ENCODE measurements around the gene MAP6.
A peak's percentile ranks its signal among the peaks of the same experiment; 100 is the strongest.

DNA sequence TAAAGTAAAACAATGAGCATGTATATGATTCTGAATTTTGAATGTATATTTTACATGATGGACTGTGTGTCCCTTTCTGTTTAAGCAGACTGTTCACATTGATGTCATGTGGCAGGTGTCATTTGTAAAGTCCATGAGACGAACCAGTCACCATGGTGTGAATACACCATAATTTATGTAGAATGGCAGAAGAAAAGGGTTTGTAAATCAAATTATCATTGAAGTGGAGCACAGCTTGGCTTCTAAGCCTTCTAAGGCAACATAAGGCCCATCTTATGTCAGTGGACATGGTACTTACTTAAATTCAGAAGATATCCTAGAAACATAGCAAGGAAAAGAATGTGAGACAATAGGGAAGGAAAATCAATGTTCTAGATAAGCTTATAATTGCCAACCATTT is 4.4 kb downstream of the MAP6 start:
- no peak for TF ChIP-seq TAF1 (IDR thresholded peaks at IDR 0.05; ENCODE audit: borderline replicate concordance, low read depth, low read length)
- TF ChIP-seq BHLHE40 (IDR thresholded peaks at IDR 0.05; ENCODE audit: borderline replicate concordance in 1 of 2, low read depth in 2 of 2, low read length in 1 of 2): no peak
- no peak for TF ChIP-seq EP300 (IDR thresholded peaks at IDR 0.05; ENCODE audit: borderline replicate concordance in 1 of 2, control insufficient read depth in 1 of 2, low read depth in 2 of 2, low read length in 2 of 2)
- TF ChIP-seq, protein P1, sequence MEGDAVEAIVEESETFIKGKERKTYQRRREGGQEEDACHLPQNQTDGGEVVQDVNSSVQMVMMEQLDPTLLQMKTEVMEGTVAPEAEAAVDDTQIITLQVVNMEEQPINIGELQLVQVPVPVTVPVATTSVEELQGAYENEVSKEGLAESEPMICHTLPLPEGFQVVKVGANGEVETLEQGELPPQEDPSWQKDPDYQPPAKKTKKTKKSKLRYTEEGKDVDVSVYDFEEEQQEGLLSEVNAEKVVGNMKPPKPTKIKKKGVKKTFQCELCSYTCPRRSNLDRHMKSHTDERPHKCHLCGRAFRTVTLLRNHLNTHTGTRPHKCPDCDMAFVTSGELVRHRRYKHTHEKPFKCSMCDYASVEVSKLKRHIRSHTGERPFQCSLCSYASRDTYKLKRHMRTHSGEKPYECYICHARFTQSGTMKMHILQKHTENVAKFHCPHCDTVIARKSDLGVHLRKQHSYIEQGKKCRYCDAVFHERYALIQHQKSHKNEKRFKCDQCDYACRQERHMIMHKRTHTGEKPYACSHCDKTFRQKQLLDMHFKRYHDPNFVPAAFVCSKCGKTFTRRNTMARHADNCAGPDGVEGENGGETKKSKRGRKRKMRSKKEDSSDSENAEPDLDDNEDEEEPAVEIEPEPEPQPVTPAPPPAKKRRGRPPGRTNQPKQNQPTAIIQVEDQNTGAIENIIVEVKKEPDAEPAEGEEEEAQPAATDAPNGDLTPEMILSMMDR (IDR thresholded peaks at IDR 0.05 in 2 of 3, conservative IDR thresholded peaks at IDR 0.05 in 1 of 3; ENCODE audit: control insufficient read depth in 2 of 3, extremely low read depth in 1 of 3, insufficient read depth in 1 of 3, low read depth in 3 of 3, low read length in 3 of 3): no peak
- no peak for TF ChIP-seq NFIC (IDR thresholded peaks at IDR 0.05; ENCODE audit: low read depth, low read length)
- TF ChIP-seq EZH2 (IDR thresholded peaks at IDR 0.05; ENCODE audit: borderline replicate concordance, control insufficient read depth, low read depth, low read length): 0 out of 2 replicates have a peak, but pooled peaks have one; percentile 41
- TF ChIP-seq SMC3 (IDR thresholded peaks at IDR 0.05; ENCODE audit: borderline replicate concordance, low read length): no peak
- TF ChIP-seq ZNF207 (IDR thresholded peaks at IDR 0.05; ENCODE audit: borderline replicate concordance): no peak
- no peak for TF ChIP-seq TCF12 (IDR thresholded peaks at IDR 0.05; ENCODE audit: low read depth, low read length)
- TF ChIP-seq SUPT20H (IDR thresholded peaks at IDR 0.05; ENCODE audit: borderline replicate concordance, control insufficient read depth, low read depth, low read length): no peak
- TF ChIP-seq GABPA (IDR thresholded peaks at IDR 0.05; ENCODE audit: low read depth): no peak
- TF ChIP-seq, protein P2, sequence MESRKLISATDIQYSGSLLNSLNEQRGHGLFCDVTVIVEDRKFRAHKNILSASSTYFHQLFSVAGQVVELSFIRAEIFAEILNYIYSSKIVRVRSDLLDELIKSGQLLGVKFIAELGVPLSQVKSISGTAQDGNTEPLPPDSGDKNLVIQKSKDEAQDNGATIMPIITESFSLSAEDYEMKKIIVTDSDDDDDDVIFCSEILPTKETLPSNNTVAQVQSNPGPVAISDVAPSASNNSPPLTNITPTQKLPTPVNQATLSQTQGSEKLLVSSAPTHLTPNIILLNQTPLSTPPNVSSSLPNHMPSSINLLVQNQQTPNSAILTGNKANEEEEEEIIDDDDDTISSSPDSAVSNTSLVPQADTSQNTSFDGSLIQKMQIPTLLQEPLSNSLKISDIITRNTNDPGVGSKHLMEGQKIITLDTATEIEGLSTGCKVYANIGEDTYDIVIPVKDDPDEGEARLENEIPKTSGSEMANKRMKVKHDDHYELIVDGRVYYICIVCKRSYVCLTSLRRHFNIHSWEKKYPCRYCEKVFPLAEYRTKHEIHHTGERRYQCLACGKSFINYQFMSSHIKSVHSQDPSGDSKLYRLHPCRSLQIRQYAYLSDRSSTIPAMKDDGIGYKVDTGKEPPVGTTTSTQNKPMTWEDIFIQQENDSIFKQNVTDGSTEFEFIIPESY (IDR thresholded peaks at IDR 0.05): no peak
- no peak for TF ChIP-seq KDM1A (IDR thresholded peaks at IDR 0.05; ENCODE audit: borderline replicate concordance)
- no peak for TF ChIP-seq POLR2AphosphoS2 (IDR thresholded peaks at IDR 0.05; ENCODE audit: low read depth, low read length)

Data from GM12878 (cell line).